ENCODE results near the gene KLHL36.

KLHL36 gene

GRCh38 chr16:84643674-84644073, 4.6 kb upstream of the KLHL36 start:
- H3K4me3 ChIP-seq (ENCODE audit: low read depth, low read length), result no peak overlapping the region
- TF ChIP-seq CTCF (IDR thresholded peaks at IDR 0.05; ENCODE audit: low read depth, low read length, missing control alignments), result no peak
- no peak for DNase-seq (ENCODE audit: low read depth)

GRCh38 chr16:84648595-84649510, 542 bp downstream of the KLHL36 start:
- no peak for DNase-seq (ENCODE audit: low read depth)
- TF ChIP-seq CTCF (IDR thresholded peaks at IDR 0.05; ENCODE audit: low read depth, low read length, missing control alignments), result no peak
- H3K4me3 ChIP-seq (ENCODE audit: low read depth, low read length), result peak overlapping the region; percentile 69

- DNase-seq (ENCODE audit: low read depth), result no peak
- no peak for TF ChIP-seq CTCF (IDR thresholded peaks at IDR 0.05; ENCODE audit: low read depth, low read length, missing control alignments)
- peak overlapping the region; percentile 69 for H3K4me3 ChIP-seq (ENCODE audit: low read depth, low read length)
Observed at GRCh38 chr16:84649511-84649861, 1.2 kb downstream of the KLHL36 start.

- no peak overlapping the region for H3K4me3 ChIP-seq (ENCODE audit: low read depth, low read length)
- no peak for DNase-seq (ENCODE audit: low read depth)
- TF ChIP-seq CTCF (IDR thresholded peaks at IDR 0.05; ENCODE audit: low read depth, low read length, missing control alignments), result no peak
Observed at GRCh38 chr16:84650062-84650991, 2.0 kb downstream of the KLHL36 start.

GRCh38 chr16:84652566-84652965, 4.3 kb downstream of the KLHL36 start:
- no peak for DNase-seq (ENCODE audit: low read depth)
- TF ChIP-seq CTCF (IDR thresholded peaks at IDR 0.05; ENCODE audit: low read depth, low read length, missing control alignments), result no peak
- no peak overlapping the region for H3K4me3 ChIP-seq (ENCODE audit: low read depth, low read length)

- no peak overlapping the region for H3K4me3 ChIP-seq (ENCODE audit: low read depth, low read length)
- TF ChIP-seq CTCF (IDR thresholded peaks at IDR 0.05; ENCODE audit: low read depth, low read length, missing control alignments), result no peak
- DNase-seq (ENCODE audit: low read depth), result no peak
Observed at GRCh38 chr16:84654238-84654637, 5.9 kb downstream of the KLHL36 start.
